ENCODE measurements around the gene CD209.

CD209 gene

DNA sequence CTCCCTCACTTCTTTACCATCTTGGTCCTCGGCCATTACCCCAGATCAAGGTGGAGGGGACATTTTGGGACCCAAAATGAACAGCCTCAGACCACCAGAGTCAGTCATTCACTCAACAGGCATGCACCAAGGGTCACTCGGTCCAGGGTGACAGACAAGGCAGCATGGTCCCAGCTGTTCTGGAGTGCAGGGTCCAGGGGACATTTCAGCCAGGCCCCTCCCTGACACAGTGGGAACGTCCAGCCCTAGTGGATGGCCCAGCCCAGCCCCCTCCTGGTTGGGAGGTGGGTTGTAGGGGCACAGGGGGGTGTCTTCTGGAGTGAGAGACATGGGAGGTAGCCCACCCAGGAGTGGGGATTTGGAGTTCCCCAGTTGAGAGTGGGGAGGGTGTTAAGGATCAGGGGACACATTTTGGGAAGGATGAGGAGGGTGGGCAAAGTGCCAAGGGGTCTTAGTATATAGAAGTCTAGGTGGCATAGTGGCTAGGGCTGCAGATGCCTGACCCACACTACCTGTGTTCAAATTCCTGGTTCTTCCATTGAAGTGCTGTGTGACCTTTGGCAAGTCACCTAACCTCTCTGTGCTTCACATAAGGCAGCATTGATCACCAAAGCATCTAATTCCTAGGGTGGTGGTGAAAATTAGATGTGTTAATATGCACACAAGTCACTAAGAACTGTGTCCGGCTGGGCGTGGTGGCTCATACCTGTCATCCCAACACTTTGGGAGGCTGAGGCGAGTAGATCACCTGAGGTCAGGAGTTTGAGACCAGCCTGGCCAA is 42.9 kb downstream of the CD209 start:
- no peak for DNase-seq

GRCh38 chr19:7703332-7703731 is 44.0 kb downstream of the CD209 start:
- DNase-seq = no peak

DNA sequence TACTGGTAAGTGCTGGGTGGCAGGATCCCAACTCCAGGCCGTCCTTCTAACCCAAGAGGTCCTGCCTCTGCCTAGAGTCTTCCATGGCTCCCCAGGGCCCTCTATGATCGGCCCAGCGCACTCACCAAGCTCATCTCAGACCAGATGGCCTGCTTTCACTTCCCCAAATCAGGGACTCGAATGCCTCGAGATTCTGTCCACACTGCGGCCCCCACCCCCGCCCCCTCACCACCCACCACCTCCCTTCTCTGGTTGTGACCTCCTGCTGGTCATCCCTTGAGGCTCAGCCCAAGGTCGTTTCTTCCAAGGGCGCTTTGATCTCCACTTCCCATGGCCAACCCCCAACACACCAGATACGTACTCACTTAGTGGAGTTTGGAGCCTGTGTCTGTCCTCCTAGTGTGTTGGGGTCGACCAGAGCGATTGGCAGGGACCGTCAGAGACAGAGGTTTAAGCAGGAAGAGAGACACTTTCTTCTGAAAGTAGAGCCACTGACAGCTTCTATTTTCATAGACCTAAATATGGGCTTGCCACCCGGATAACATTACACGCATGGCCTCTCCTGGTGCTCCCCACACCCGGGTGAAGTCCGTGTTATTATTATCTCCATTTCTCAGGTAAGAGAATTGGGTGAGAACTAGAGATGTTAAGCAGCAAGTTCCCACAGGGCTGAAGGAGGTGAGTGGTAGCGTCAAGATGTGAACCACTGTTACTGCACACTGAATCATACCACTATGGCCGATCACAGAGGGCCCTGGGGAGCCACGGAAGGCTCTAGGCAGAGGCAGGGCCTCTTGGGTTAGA is 45.5 kb downstream of the CD209 start, which contains the start of gene FCER2:
Gene FCER2, minus strand, starts transcription at position 478 of the 804 bp plus-strand sequence. CDS start 2,371 bp downstream, outside the sequence.
- no peak for DNase-seq

GRCh38 chr19:7701049-7701653 is 46.2 kb downstream of the CD209 start:
- DNase-seq = no peak

DNA sequence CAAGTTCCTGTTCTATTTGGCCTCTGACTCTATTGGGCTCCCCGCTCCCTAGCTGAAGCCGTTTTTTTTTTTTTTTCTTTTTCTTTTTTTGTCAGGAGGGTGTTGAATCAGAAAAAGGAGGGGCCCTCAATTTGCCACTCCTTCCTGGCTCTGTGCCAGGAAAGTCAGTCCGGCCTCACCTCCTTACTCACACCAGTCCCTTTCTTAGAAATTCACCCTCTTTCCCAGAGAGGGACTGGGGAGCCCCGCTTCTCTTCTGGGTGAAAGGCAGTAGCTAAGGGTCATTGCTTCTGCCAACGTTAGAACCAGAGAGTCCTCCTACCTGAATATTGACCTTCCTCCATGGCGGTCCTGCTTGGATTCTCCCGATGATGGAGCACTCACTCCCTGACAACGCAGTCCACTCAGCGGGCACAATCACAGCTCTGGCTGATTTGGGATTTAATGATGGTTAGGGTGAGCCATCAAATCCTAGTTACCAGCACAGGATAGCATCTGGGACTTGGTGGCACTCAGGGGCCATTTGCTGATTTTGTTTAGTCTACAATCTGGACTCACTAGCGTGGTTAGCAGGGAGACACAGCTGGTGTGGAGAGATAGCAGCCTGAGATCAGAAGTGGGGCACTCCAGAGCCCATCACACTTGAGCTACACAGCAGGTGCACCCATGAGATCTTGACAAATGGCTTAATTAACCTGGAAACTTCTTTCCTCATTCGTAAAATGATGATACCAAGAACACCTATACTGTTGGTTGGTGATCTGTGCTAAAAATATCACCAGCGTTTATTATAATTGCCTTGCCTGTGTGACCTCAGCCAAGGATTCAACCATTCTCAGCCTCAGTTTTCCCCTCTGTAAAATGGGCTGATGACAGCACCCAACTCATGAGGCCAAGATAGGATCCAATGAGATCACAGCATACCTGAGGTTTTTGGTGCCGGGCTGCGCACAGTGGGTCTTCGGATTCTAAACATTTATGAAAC is 47.6 kb downstream of the CD209 start:
- DNase-seq = no peak

DNA sequence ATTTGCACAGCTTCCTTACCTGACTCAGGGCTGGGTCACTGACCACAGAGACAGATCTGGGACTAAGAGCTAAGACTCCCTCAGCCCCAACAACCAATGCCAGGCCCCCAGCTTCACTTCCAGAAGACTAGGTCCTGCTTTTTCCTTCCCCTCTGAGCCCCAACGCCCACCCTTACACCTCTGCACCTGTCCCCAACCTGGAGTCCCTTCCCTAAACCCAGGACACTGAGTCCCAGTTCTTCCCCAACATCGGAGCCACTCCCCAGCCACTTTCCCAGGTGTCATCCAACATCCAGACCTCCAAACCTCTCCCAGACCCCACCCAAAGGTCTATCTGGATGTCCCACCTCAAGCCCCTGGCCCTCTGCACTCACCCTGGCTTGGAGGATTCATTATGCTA is 48.3 kb downstream of the CD209 start:
- no peak for DNase-seq

GRCh38 chr19:7698583-7698982 is 48.8 kb downstream of the CD209 start:
- DNase-seq = no peak

DNA sequence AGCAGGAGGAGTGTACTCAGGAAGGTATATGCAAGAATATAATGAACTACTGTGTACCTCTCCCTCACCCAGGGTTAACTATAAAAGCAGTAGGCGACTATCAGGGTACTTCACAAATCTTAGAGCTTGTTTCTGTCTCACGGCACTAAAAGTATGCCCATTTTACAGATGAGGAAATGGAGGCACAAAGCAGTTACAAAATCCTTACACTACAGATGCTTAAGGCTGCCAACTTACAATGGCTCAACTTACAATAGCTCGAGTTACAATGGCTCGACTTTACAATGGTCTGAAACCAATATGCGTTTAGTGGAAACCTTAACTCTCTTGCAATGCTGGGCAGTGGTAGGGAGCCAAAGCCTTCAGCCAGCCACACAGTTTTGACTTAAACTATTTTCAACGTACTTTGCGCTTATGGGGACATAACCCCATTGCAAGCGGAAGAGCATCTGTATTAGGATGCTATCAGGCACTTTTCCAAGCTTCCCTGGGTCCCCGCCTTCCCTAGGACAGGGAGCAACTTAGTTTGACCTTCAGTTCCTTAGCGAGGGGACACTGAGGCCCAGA is 49.5 kb downstream of the CD209 start:
- DNase-seq = no peak

DNA sequence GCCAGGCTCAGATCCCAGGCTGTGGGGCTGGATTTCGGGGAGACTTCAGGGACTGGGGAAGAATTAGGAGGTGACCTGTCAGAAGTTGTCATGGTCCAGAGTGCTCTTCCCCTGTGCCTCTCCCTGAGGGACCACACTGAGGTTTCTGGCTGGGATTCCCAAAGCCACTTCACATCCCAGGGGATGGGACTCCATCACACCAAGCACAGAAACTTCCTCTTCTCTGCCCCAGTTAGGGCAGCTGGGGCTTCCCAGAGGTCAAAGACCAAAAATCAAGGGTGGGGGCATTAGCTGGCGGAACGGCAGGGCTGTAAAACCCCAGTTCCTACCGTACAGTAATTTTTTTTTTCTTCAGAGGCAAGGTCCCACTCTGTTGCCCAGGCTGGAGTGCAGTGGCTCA is 52.8 kb downstream of the CD209 start:
- no peak for DNase-seq

DNA sequence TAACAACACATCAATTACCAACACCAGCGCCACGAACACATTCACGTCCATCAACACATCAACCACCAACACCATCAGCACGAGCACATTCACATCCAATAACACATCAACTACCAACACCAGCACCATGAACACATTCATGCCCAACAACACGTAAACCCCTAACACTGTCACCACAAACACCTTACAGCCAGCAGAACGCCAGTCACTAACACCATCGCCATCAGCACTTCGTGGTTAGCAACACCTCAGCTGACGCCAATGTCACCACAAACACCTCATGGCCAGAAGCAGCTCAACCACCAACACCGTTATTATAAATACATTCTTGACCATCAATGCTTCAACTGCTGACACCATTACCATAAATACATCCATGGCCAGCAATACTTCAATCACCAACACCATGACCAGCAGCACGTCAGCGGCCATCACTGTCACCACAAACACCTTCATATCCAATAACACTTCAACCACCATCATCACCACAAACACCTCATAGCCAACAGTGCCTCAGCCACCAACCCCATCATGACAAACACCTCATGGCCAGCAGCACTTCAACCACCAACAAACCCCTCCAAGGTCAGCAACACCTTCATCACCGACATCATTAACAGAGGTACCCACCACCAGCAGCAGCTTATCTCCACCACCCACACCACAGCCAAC is 54.8 kb downstream of the CD209 start:
- DNase-seq = no peak

GRCh38 chr19:7691497-7691896 is 55.8 kb downstream of the CD209 start:
- DNase-seq = no peak

DNA sequence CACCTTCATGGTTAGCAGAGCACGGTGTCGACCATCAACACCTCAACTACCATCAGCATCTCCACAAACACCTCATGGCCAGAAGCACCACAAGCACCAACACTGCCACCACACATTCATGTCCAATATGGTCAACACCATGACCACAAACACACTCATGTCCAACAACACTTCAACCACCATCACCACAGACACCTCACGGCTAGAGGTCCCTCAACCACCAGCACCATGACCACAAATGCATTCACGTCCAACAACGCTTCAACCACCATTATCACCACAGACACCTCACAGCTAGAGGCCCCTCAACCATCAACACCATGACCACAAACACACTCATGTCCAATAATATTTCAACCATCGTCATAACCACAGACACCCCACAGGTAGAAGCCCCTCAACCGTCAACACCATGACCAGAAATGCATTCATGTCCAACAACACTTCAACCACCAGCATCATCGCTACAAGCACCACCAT is 56.5 kb downstream of the CD209 start:
- no peak for DNase-seq

Data from fibroblast of skin of back (primary cell).